ENCODE measurements around the gene CCL18. TPM values are rescaled to one million over a fixed set of nuclear protein-coding genes. Genes with fewer than 3 reads are reported as not detected.
"Not testable (repeated sequence)": the region's sequence is repeated elsewhere in the genome, so short reads cannot be mapped to it uniquely, and the experiment has no call there.

The CCL18 gene
- total and polyA plus RNA-seq, 5 donors from 2014 or later = not detected

DNA sequence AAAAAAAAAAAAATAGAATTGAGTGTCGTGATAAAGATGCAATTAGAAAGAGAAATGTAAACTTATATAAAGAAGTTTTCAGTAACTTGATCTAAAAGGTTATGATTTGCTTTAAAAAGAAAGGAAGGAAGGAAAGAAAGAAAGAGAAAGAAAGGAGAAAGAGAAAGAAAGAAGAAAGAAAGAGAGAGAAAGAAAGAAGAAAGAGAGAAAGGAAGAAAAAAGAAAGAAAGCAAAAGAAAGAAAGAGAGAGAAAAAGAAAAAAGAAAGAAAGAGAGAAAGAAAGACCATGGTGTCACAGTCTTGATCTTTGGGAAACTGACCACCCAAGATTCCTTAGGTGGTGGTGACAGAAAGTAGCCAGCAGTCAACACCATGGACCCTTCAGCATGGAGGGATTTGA, 30.2 kb downstream of the CCL18 start:
- Mint-ChIP-seq H3K36me3 (no peaks in the 10 kb centered on the region), H3K27me3 (peaks cover 3% of the 10 kb centered on the region), H3K4me1 (no peaks in the 10 kb centered on the region), H3K27ac (peak overlapping the region in 1 of 3 donors; percentile 0), H3K9me3 (peaks cover 0 to 2% (median 0%) of the 10 kb centered on the region in 7 donors), H3K4me3 (no peak overlapping the region)
- Histone ChIP-seq H3K4me1 (ENCODE audit: control insufficient read depth, insufficient read depth, low read length, poor library complexity, severe bottlenecking) (no peaks in the 10 kb centered on the region), H3K9me3 (ENCODE audit: control insufficient read depth in 2 of 2, low read length in 2 of 2) (no peaks in the 10 kb centered on the region), H3K27ac (ENCODE audit: insufficient read depth, low read length, poor library complexity, severe bottlenecking) (no peak overlapping the region), H3K36me3 (ENCODE audit: control insufficient read depth, insufficient read depth, low read length) (no peaks in the 10 kb centered on the region), H3K4me3 (ENCODE audit: low read depth, low read length) (no peak overlapping the region), H3K27me3 (ENCODE audit: control insufficient read depth, insufficient read depth, low read length) (no peaks in the 10 kb centered on the region)
- ATAC-seq (ENCODE audit: low read depth in 2 of 2) (no peak), DNase-seq (no peak)

DNA sequence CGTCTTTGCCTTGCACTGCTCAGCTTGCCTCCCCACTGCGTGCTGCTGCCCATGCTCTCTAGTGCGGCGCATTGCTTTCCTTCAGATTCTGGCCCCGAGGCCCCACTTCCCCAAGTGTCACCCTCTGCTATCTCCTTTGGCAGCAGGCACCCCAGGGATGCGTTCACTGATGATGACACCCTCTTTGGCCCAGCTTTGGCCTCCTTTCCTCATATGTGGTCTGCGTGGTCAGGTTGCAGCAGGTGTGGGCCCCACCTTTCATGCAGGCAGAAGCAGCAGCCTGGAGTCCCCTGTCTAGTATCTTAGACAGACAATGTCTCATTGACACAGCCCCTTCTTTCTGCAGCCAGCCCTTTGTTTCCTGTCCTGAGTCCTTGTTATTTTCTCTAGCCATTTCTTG, 30.7 kb downstream of the CCL18 start:
- Histone ChIP-seq H3K27me3 (ENCODE audit: control insufficient read depth, insufficient read depth, low read length) (no peaks in the 10 kb centered on the region), H3K36me3 (ENCODE audit: control insufficient read depth, insufficient read depth, low read length) (no peaks in the 10 kb centered on the region), H3K4me1 (ENCODE audit: control insufficient read depth, insufficient read depth, low read length, poor library complexity, severe bottlenecking) (no peaks in the 10 kb centered on the region), H3K27ac (ENCODE audit: insufficient read depth, low read length, poor library complexity, severe bottlenecking) (no peak overlapping the region), H3K9me3 (ENCODE audit: control insufficient read depth in 2 of 2, low read length in 2 of 2) (no peaks in the 10 kb centered on the region), H3K4me3 (ENCODE audit: low read depth, low read length) (no peak overlapping the region)
- H3K9me3 Mint-ChIP-seq = peaks cover 0 to 2% (median 0%) of the 10 kb centered on the region in 7 donors
- ATAC-seq (ENCODE audit: low read depth in 2 of 2) (no peak), DNase-seq (no peak)
- no peak overlapping the region for H3K4me3 Mint-ChIP-seq
- H3K36me3 Mint-ChIP-seq = no peaks in the 10 kb centered on the region
- H3K4me1 Mint-ChIP-seq = no peaks in the 10 kb centered on the region
- H3K27ac Mint-ChIP-seq = no peak overlapping the region
- H3K27me3 Mint-ChIP-seq = peaks cover 8% of the 10 kb centered on the region

DNA sequence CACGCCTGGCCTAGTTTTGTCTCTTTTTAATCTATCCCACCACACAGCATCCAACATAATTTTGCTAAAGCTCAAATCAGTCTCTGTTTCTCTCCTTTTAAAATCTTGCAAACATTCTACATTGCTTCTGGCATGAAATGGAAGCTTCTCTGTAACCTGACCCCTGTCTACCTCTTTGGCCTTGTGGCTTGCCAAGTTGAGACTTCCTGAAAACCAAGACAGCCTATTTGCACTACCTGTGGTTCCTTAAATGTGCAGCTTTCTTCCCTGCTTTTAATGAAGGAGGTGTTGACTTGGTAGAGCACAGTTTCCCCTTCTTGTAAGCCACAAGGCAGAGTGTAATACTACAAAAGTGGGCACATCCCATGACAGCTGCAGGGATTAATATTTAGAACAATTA, 31.9 kb downstream of the CCL18 start:
- no peak for ATAC-seq (ENCODE audit: low read depth in 2 of 2)

DNA sequence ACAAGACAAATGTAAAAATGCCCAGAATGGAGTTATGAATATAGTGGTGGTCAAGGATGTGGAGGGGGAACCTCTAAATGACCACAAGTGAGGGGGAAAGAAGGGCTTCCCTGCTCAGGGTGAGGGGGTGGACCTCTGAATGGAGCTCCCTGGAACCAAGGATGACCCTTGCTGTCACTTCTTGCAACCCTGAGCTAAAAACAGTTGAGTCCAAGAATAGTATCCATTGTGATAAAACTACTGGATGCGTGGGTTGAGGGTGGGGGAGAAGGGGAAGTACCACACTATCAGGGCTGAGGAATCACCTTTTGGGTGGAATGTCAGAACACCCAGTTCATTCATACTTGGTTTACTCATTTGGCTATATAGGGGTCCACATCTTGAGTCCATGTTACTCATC, 34.9 kb downstream of the CCL18 start:
- H3K27ac ChIP-seq (ENCODE audit: insufficient read depth, low read length, poor library complexity, severe bottlenecking); H3K9me3 ChIP-seq (ENCODE audit: control insufficient read depth in 2 of 2, low read length in 2 of 2); H3K36me3 ChIP-seq (ENCODE audit: control insufficient read depth, insufficient read depth, low read length); H3K4me3 ChIP-seq (ENCODE audit: low read depth, low read length); H3K36me3 Mint-ChIP-seq; H3K4me1 Mint-ChIP-seq; DNase-seq; ATAC-seq (ENCODE audit: low read depth in 2 of 2); H3K27me3 ChIP-seq (ENCODE audit: control insufficient read depth, insufficient read depth, low read length); H3K4me1 ChIP-seq (ENCODE audit: control insufficient read depth, insufficient read depth, low read length, poor library complexity, severe bottlenecking); H3K27ac Mint-ChIP-seq; H3K9me3 Mint-ChIP-seq; H3K4me3 Mint-ChIP-seq: not testable (repeated sequence)
- H3K27me3 Mint-ChIP-seq = peaks cover 23% of the 10 kb centered on the region

More for the DNA sequence above, 31.9 kb downstream of the CCL18 start:
- no peak overlapping the region for H3K4me3 ChIP-seq (ENCODE audit: low read depth, low read length)
- H3K9me3 ChIP-seq (ENCODE audit: control insufficient read depth in 2 of 2, low read length in 2 of 2) = no peaks in the 10 kb centered on the region
- H3K4me1 ChIP-seq (ENCODE audit: control insufficient read depth, insufficient read depth, low read length, poor library complexity, severe bottlenecking) = no peaks in the 10 kb centered on the region
- no peaks in the 10 kb centered on the region for H3K36me3 ChIP-seq (ENCODE audit: control insufficient read depth, insufficient read depth, low read length)
- H3K36me3 Mint-ChIP-seq = no peaks in the 10 kb centered on the region
- no peak overlapping the region for H3K27ac ChIP-seq (ENCODE audit: insufficient read depth, low read length, poor library complexity, severe bottlenecking)
- no peak for DNase-seq
- H3K27ac Mint-ChIP-seq = no peak overlapping the region
- no peaks in the 10 kb centered on the region for H3K27me3 ChIP-seq (ENCODE audit: control insufficient read depth, insufficient read depth, low read length)
- H3K4me3 Mint-ChIP-seq = no peak overlapping the region
- H3K4me1 Mint-ChIP-seq = no peaks in the 10 kb centered on the region
- H3K27me3 Mint-ChIP-seq = peaks cover 19% of the 10 kb centered on the region
- peaks cover 0 to 2% (median 0%) of the 10 kb centered on the region in 7 donors for H3K9me3 Mint-ChIP-seq

DNA sequence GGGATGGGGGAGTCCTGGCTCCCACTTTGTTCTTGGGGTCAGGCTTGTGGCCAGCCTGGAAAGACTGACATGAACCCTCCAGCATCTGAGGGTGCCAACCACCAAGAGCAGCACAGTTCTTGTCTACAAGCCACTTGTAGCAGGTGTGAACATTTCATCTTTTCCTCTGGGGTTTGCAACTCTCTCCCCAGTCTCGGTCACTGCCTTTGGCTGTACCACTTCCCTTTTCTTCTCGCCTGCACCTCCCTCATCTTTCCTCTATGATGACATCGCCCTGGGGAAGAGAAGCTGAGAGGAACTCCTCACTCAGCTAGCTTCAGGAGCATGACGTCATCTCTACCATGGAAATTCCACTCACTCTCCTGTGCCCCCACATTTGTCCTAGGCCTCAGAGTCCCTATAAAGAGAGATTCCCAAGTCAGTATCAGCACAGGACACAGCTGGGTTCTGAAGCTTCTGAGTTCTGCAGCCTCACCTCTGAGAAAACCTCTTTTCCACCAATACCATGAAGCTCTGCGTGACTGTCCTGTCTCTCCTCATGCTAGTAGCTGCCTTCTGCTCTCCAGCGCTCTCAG, 39.4 kb downstream of the CCL18 start, which contains the start of gene CCL4:
CCL4 (plus strand) TSS at position 427 of the 575 bp plus-strand sequence; CDS start at position 506, 79 bp downstream.
- ATAC-seq (ENCODE audit: low read depth in 2 of 2) = peak; percentile 39 to 55
- H3K36me3 ChIP-seq (ENCODE audit: control insufficient read depth, insufficient read depth, low read length); DNase-seq; H3K4me3 Mint-ChIP-seq; H3K9me3 Mint-ChIP-seq; H3K4me1 Mint-ChIP-seq; H3K27ac Mint-ChIP-seq; H3K4me1 ChIP-seq (ENCODE audit: control insufficient read depth, insufficient read depth, low read length, poor library complexity, severe bottlenecking); H3K4me3 ChIP-seq (ENCODE audit: low read depth, low read length); H3K36me3 Mint-ChIP-seq; H3K27ac ChIP-seq (ENCODE audit: insufficient read depth, low read length, poor library complexity, severe bottlenecking); H3K9me3 ChIP-seq (ENCODE audit: control insufficient read depth in 2 of 2, low read length in 2 of 2); H3K27me3 ChIP-seq (ENCODE audit: control insufficient read depth, insufficient read depth, low read length): not testable (repeated sequence)
- peaks cover 48% of the 10 kb centered on the region for H3K27me3 Mint-ChIP-seq

DNA sequence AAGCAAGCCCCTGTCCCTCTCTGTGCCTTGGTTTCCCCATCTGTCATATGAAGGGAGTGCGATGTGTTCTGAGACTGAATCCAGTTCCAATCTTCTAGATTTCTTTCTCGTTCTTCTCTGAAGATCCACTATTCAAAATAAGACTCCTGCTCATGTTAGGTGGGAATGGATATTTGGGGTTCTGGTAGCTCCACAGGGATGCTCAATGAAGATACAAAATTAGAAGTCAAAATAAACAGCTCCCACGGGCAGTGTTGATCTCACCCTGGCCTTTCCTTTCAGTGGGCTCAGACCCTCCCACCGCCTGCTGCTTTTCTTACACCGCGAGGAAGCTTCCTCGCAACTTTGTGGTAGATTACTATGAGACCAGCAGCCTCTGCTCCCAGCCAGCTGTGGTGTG, 40.2 kb downstream of the CCL18 start:
- not testable (repeated sequence) for H3K27ac Mint-ChIP-seq; H3K27me3 ChIP-seq (ENCODE audit: control insufficient read depth, insufficient read depth, low read length); H3K9me3 ChIP-seq (ENCODE audit: control insufficient read depth in 2 of 2, low read length in 2 of 2); H3K4me1 ChIP-seq (ENCODE audit: control insufficient read depth, insufficient read depth, low read length, poor library complexity, severe bottlenecking); H3K4me1 Mint-ChIP-seq; H3K36me3 ChIP-seq (ENCODE audit: control insufficient read depth, insufficient read depth, low read length); H3K36me3 Mint-ChIP-seq; ATAC-seq (ENCODE audit: low read depth in 2 of 2); H3K4me3 ChIP-seq (ENCODE audit: low read depth, low read length); H3K9me3 Mint-ChIP-seq; H3K27ac ChIP-seq (ENCODE audit: insufficient read depth, low read length, poor library complexity, severe bottlenecking); H3K4me3 Mint-ChIP-seq; DNase-seq
- H3K27me3 Mint-ChIP-seq = peaks cover 45% of the 10 kb centered on the region

DNA sequence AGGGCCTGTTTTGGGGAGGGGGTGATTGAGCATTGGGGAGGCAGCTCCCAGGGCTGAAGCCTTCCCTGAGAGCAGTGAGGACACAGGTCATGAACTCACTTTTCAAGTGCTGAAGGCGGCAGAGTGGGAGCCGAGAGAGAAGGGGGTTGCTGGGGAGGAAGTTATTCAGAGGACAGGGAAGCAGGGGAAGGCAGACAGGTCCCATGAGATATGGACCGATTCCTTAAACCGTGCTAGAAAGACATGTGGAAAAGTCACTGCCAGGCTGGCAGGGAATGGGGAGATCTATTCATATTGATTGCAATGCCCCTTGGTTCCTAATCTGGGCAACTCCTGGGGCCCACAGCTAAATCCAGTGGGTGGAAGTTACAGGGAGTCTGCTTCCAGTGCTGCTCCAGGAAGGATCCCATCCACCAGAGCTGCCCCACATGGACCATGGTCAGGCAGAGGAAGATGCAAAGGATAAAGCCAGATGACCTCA, 40.7 kb downstream of the CCL18 start:
- no peak for DNase-seq
- Histone ChIP-seq H3K9me3 (ENCODE audit: control insufficient read depth in 2 of 2, low read length in 2 of 2) (no peaks in the 10 kb centered on the region), H3K27ac (ENCODE audit: insufficient read depth, low read length, poor library complexity, severe bottlenecking) (no peak overlapping the region), H3K4me1 (ENCODE audit: control insufficient read depth, insufficient read depth, low read length, poor library complexity, severe bottlenecking) (no peaks in the 10 kb centered on the region), H3K27me3 (ENCODE audit: control insufficient read depth, insufficient read depth, low read length) (peaks cover 3% of the 10 kb centered on the region), H3K4me3 (ENCODE audit: low read depth, low read length) (no peak overlapping the region), H3K36me3 (ENCODE audit: control insufficient read depth, insufficient read depth, low read length) (no peaks in the 10 kb centered on the region)
- H3K27me3 Mint-ChIP-seq = peaks cover 40% of the 10 kb centered on the region
- H3K9me3 Mint-ChIP-seq = no peaks in the 10 kb centered on the region
- H3K4me1 Mint-ChIP-seq = no peaks in the 10 kb centered on the region
- peak overlapping the region in 1 of 4 donors; percentile 86 for H3K4me3 Mint-ChIP-seq
- H3K36me3 Mint-ChIP-seq = no peaks in the 10 kb centered on the region
- peak overlapping the region in 1 of 3 donors; percentile 26 for H3K27ac Mint-ChIP-seq
- ATAC-seq (ENCODE audit: low read depth in 2 of 2) = no peak

DNA sequence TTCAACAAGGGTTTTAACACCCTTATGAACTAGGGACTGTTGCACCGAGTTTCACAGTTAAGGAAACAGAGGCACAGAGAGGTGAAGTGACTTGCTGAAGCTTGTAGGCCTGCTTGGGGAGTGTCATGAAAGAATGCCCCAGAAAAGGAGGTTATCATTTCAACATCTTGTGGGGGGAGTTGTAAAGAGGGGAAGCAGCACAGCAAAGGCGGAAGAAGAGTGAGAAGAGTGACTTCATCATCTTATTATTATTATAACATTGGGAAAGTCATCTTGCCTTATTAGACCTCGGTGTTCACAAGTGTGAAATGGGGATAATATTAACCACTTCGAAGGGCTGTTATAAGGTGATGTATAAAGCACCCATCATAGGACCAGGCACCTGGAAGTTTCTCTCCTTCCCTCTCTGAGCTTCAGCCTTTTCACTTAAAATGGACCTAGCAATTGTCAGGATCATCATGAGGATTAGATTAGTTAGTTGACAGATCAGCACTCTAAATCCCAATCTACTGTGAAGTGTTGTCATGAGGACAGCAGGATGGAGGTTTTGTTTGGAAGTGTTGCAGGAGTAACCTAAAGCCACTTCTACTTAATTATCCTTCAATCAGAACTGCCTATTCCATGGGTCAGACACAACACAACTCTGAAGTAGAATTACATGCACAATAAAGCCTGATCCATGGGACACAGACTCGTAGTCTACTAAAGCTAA, 41.9 kb downstream of the CCL18 start:
- Mint-ChIP-seq H3K27me3 (peaks cover 37% of the 10 kb centered on the region), H3K27ac (no peak overlapping the region), H3K9me3 (no peaks in the 10 kb centered on the region), H3K36me3 (no peaks in the 10 kb centered on the region), H3K4me3 (no peak overlapping the region), H3K4me1 (no peaks in the 10 kb centered on the region)
- peaks cover 3% of the 10 kb centered on the region for H3K27me3 ChIP-seq (ENCODE audit: control insufficient read depth, insufficient read depth, low read length)
- ATAC-seq (ENCODE audit: low read depth in 2 of 2) = no peak
- H3K4me3 ChIP-seq (ENCODE audit: low read depth, low read length) = no peak overlapping the region
- no peaks in the 10 kb centered on the region for H3K4me1 ChIP-seq (ENCODE audit: control insufficient read depth, insufficient read depth, low read length, poor library complexity, severe bottlenecking)
- no peaks in the 10 kb centered on the region for H3K9me3 ChIP-seq (ENCODE audit: control insufficient read depth in 2 of 2, low read length in 2 of 2)
- H3K27ac ChIP-seq (ENCODE audit: insufficient read depth, low read length, poor library complexity, severe bottlenecking) = no peak overlapping the region
- no peaks in the 10 kb centered on the region for H3K36me3 ChIP-seq (ENCODE audit: control insufficient read depth, insufficient read depth, low read length)
- no peak for DNase-seq

Measured in CD4-positive, CD25-positive, alpha-beta regulatory T cell (primary cell).